GM15510 (cell line): ENCODE measurements around the gene BSX.

Experiments
- POLR2A ChIP-seq: IDR thresholded peaks from 3 replicates; pipeline ENCODE4 v1.6.1; 2011; ENCODE audit warnings: borderline replicate concordance; ENCODE audit not compliant: insufficient read length; ENCODE audit errors: extremely low read depth

The BSX gene

GRCh38 chr11:122978299-122978620, 3.4 kb downstream of the BSX start:
- no peak for TF ChIP-seq POLR2A

GRCh38 chr11:122977470-122978298, 4.0 kb downstream of the BSX start:
- no peak for TF ChIP-seq POLR2A

GRCh38 chr11:122976734-122977469, 4.7 kb downstream of the BSX start:
- no peak for TF ChIP-seq POLR2A

- TF ChIP-seq POLR2A = no peak
Observed at GRCh38 chr11:122976061-122976733, 5.4 kb downstream of the BSX start.

GRCh38 chr11:122963961-122964360, 17.7 kb downstream of the BSX start:
- TF ChIP-seq POLR2A = no peak

- no peak for TF ChIP-seq POLR2A
Observed at GRCh38 chr11:122954455-122954854, 27.2 kb downstream of the BSX start.

GRCh38 chr11:122951211-122951610, 30.4 kb downstream of the BSX start:
- TF ChIP-seq POLR2A = no peak

GRCh38 chr11:122938557-122938956, 43.1 kb downstream of the BSX start:
- TF ChIP-seq POLR2A = no peak

GRCh38 chr11:122937983-122938382, 43.7 kb downstream of the BSX start:
- TF ChIP-seq POLR2A = no peak

GRCh38 chr11:122933416-122933815, 48.2 kb downstream of the BSX start:
- TF ChIP-seq POLR2A = no peak

- no peak for TF ChIP-seq POLR2A
Observed at GRCh38 chr11:122931510-122931909, 50.1 kb downstream of the BSX start.
